ENCODE results near the gene NPAS2.

Gene NPAS2

DNA sequence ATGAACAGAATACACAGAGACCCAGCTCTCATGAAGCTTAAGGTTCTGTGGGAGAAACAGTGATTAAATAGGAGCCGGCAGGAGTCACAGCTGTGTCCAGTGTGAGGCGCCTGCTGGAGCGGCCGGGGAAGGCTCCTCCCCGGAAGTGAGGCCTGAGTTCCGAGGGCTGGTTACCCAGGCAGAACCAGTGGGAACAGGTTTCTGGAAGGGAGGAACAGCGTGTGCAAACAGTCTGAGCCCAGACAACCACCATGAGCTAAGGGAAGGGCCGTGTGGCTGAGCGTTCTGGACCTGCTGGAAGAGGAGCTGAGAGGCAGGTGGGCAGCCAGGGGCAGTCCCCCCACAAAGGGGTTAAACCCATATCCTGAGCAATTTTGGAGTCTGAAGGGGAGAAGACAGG lies 26.0 kb upstream of the NPAS2 start:
- no peak overlapping the region for H3K4me3 ChIP-seq (ENCODE audit: low read depth, low read length)
- TF ChIP-seq, protein P1, sequence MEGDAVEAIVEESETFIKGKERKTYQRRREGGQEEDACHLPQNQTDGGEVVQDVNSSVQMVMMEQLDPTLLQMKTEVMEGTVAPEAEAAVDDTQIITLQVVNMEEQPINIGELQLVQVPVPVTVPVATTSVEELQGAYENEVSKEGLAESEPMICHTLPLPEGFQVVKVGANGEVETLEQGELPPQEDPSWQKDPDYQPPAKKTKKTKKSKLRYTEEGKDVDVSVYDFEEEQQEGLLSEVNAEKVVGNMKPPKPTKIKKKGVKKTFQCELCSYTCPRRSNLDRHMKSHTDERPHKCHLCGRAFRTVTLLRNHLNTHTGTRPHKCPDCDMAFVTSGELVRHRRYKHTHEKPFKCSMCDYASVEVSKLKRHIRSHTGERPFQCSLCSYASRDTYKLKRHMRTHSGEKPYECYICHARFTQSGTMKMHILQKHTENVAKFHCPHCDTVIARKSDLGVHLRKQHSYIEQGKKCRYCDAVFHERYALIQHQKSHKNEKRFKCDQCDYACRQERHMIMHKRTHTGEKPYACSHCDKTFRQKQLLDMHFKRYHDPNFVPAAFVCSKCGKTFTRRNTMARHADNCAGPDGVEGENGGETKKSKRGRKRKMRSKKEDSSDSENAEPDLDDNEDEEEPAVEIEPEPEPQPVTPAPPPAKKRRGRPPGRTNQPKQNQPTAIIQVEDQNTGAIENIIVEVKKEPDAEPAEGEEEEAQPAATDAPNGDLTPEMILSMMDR (IDR thresholded peaks at IDR 0.05; ENCODE audit: insufficient read depth, low read depth, low read length, missing control alignments), result no peak
- no peak for DNase-seq (ENCODE audit: low read depth)

DNA sequence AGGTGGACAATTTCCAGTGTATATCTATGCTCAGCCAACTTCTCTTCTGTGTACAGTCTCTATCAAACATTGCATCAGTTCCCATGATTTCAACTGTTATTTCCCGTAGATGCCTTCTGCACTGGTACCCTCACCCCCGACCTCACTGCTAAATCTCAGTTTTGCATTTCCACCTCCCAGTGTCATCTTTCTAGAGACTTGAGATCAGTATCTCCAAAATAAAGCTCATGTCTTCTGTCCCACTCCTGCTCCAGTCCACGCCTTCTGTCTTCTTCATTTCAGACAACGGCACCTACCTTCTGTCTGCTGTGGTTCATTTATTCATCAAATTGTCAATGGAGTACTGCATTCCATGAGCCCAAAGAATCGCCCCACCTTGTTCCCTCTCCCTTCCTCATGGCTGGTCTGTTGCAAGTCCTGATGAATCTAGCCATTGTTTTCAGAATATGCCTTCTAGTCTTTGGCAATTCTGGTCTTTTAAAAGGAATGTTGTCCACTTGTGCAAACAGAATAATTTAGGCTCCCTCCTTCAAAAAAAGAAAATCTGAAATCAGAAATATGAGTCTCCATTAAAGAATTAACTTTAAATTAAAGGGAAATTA lies 23.3 kb upstream of the NPAS2 start:
- H3K4me3 ChIP-seq (ENCODE audit: low read depth, low read length), result no peak overlapping the region
- TF ChIP-seq, protein P1 (IDR thresholded peaks at IDR 0.05; ENCODE audit: insufficient read depth, low read depth, low read length, missing control alignments), result no peak
- no peak for DNase-seq (ENCODE audit: low read depth)

DNA sequence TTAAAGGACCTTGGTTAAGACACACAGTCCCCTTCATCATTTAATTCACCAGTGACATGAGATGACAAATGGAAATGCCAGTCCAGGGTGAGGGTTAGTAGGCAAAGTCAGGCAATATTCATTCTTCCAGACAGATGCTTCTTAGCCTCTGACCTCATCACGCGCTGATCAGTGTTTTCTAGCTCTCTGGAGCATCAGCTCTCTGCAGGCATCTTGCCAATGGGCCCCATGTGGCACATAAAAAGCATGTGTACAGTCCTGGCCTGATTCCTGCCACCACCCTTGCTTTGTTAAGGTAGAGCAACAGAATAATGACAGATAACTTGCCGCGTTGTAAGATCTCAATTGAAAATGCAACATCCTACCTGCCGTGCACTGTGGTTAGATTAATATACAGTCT lies 20.3 kb upstream of the NPAS2 start:
- TF ChIP-seq, protein P1 (IDR thresholded peaks at IDR 0.05; ENCODE audit: insufficient read depth, low read depth, low read length, missing control alignments), result no peak
- DNase-seq (ENCODE audit: low read depth), result no peak
- H3K4me3 ChIP-seq (ENCODE audit: low read depth, low read length), result no peak overlapping the region

DNA sequence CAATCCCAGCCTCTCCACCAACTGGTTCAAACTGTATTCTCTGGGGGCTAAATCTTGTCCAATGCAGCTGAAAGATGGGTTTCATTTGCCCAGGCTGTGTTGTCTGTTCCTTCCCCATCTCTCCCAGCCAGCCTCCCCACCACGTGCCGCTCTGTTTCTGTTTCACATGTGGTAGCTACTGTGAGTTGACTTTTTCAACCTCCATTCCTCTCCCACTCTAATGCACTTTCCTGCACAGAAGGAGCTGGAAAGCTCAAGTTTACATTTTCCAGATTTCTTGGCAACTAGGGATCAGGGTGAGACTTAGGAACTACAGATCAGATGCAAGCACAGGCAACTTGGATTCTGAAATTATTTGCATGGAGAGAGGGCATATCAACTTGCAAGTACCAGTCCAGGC lies 19.0 kb upstream of the NPAS2 start:
- no peak overlapping the region for H3K4me3 ChIP-seq (ENCODE audit: low read depth, low read length)
- no peak for DNase-seq (ENCODE audit: low read depth)
- TF ChIP-seq, protein P1 (IDR thresholded peaks at IDR 0.05; ENCODE audit: insufficient read depth, low read depth, low read length, missing control alignments), result no peak

DNA sequence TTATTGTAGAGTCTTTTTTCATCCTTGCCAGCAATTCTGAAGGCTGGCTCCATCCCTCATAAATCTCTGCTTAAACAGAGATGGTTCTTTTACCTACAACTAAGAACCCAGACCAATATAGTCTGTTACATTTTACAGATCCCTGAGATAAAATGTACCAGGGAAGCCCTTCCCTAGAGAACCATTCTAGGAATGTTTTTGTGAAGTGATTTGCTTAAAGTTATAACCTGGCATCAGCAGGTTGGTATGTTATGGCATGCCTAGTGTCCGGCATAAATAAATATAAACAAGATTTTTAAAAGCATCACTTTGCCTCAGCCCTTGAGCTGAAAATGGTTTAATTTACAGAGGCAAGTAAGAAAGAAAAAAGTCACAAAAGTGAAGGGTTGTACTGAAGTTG lies 18.5 kb upstream of the NPAS2 start:
- H3K4me3 ChIP-seq (ENCODE audit: low read depth, low read length), result no peak overlapping the region
- TF ChIP-seq, protein P1 (IDR thresholded peaks at IDR 0.05; ENCODE audit: insufficient read depth, low read depth, low read length, missing control alignments), result no peak
- no peak for DNase-seq (ENCODE audit: low read depth)

DNA sequence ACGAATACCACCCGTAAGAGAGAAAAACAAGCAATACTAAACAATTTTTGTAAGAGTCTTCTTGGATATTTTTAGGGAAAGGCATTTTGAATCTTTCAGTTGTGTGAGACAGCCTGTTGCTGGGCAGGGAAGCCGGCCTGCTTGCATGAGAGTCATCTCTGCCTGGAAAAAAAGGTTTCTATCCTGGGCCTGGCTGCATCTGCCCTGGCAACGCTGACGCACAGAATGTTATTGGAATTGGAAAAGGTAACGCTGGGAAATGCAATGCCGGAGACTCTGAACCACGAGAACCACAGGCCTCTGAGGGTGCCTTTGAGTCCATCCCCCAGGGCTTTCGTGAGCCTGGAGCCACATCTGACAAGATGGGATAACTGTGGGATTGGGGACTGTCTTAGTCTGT lies 17.9 kb upstream of the NPAS2 start:
- TF ChIP-seq, protein P1 (IDR thresholded peaks at IDR 0.05; ENCODE audit: insufficient read depth, low read depth, low read length, missing control alignments), result no peak
- no peak for DNase-seq (ENCODE audit: low read depth)
- no peak overlapping the region for H3K4me3 ChIP-seq (ENCODE audit: low read depth, low read length)

DNA sequence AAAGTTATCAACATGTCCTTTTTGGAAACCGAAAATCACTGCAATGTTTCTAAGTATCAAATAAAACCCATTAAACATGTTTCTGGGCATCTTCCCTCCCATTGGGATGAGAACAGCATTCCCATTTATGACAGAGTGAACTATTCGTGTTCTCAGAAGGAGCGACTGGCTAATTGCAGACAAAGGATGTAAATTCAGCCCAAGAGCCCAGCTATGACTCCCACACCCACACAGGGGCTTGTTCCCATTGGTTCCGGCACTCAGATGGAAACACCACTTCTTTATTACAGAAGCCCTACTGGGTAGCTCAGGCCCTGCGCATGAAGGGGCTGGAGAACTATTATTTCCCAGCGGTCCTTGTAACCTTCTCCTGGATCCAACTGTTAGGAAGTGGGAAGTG lies 16.6 kb upstream of the NPAS2 start:
- TF ChIP-seq, protein P1 (IDR thresholded peaks at IDR 0.05; ENCODE audit: insufficient read depth, low read depth, low read length, missing control alignments), result no peak
- no peak for DNase-seq (ENCODE audit: low read depth)
- H3K4me3 ChIP-seq (ENCODE audit: low read depth, low read length), result no peak overlapping the region

Data from GM12865 (cell line).